Fibroblast of skin of scalp (primary cell): ENCODE results near the gene TMEM9.

Experiments used
- DNase-seq: peaks from one replicate; pipeline ENCODE4 v3.0.0-alpha.2; 2013

The TMEM9 gene

GRCh38 chr1:201100169-201100930 is 53.9 kb downstream of the TMEM9 start:
- no peak for DNase-seq

GRCh38 chr1:201098992-201099677 is 55.1 kb downstream of the TMEM9 start:
- no peak for DNase-seq

GRCh38 chr1:201096977-201097856 is 57.1 kb downstream of the TMEM9 start:
- no peak for DNase-seq

- DNase-seq, result no peak
Observed at GRCh38 chr1:201096041-201096461, 58.2 kb downstream of the TMEM9 start.

GRCh38 chr1:201095581-201095980 is 58.7 kb downstream of the TMEM9 start:
- no peak for DNase-seq

- no peak for DNase-seq
Observed at GRCh38 chr1:201094832-201095231, 59.4 kb downstream of the TMEM9 start.

GRCh38 chr1:201093962-201094361 is 60.3 kb downstream of the TMEM9 start:
- no peak for DNase-seq

- no peak for DNase-seq
Observed at GRCh38 chr1:201093561-201093960, 60.7 kb downstream of the TMEM9 start.

GRCh38 chr1:201092738-201093137 is 61.5 kb downstream of the TMEM9 start:
- no peak for DNase-seq

- peak; percentile 4 for DNase-seq
Observed at GRCh38 chr1:201091256-201091655, 63.0 kb downstream of the TMEM9 start.

GRCh38 chr1:201090541-201090940 is 63.7 kb downstream of the TMEM9 start:
- peak; percentile 7 for DNase-seq

GRCh38 chr1:201089596-201089995 is 64.7 kb downstream of the TMEM9 start:
- no peak for DNase-seq

GRCh38 chr1:201088901-201089525 is 65.3 kb downstream of the TMEM9 start:
- DNase-seq, result no peak

GRCh38 chr1:201088395-201088794 is 65.9 kb downstream of the TMEM9 start:
- DNase-seq, result peak; percentile 10

GRCh38 chr1:201085902-201086735 is 68.2 kb downstream of the TMEM9 start:
- peak; percentile 44 for DNase-seq
